Left hindlimb (tissue), 1 donor: ENCODE data around the gene COX17.

Experiments used
- DNase-seq: peaks from one replicate; pipeline ENCODE4 v3.0.0-alpha.2; 2018

COX17 gene

DNA sequence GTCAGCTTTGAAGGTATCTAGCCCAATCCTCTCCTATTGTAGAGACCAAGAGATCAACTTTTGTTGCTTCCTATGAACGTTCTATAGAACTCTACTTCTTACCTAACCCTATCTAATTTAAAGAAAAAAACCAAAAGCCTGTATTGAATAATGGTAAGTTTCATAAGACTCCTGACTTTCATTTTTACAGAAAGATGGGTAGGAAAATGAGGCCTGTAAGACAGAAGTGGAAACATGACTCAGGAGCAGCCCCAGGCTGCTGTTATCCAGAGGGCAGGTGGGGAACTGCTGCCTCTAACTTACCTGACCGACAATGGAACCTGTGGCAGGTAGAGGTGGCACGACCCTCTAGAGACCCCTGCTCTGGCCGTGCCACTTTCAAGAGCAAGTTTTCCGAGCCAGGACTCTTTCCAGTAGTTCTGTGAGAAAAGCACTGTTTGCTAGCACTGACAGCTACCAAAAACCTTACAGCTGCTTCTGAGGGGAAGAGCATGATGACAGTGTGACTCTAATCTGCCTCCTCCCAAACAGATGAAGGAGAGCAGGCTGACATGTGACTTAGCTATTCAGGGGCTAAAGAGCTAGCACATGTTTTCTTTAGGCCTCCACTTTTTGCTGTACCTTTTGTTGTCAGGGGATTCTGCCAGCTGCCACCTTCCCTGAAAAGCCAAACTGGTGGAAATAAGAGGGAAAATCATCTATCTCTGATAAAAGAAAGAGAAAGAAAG is 34.3 kb downstream of the COX17 start:
- no peak for DNase-seq

DNA sequence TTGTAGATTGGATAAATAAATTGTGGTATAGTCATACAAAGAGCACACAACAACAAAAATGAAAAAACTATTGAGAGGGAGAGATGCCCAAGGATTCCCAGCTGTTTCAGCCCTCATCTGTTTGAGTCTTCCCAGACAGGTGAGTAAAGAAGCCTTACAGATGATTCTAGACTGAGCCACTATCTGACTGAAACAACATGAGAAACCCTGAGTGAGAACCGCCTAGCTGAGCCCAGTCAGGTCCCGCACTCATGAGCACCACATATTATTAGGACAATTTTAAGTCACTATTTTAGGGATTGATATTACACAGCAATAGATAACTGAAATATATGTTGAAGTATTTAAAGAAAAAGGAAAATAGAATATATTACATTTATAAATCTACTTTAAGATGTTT is 35.8 kb downstream of the COX17 start:
- no peak for DNase-seq

DNA sequence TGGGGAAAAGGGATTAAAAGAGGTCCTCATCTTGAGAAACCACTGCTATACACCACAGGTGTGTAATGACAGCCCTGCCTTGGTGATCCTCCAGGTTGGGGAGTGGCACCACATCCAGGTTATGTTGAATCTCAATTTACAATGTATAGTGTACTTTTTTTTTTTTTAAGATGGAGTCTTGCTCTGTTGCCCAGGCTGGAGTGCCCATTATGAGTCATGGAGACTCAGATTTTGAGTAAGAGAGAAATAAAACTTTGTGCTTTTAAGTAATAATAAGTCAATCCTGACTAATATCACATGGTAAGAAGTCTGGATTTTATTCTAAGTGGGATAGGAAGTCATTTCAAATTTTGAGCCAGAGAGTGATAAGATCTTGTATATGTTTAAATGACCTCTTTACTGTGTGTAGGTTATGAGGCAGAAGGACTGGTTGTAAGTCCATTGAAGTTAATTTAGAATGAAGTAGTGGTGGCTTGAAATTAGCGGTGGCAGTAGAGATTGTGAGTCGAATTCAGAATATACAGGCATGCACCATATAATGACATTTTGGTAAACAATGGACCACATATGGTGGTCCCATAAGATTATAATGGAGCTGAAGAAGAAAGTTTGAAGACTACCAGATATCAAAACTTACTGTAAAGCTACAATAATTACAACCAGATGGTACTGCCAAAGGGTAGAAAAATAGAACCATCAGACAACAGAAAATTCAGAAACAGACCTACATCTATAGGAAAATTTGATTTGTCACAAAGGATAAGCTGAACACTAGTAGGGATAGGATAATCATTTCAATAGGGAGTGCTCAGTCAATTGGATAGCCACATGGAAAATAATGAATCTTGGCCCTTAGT is 37.5 kb downstream of the COX17 start:
- no peak for DNase-seq

DNA sequence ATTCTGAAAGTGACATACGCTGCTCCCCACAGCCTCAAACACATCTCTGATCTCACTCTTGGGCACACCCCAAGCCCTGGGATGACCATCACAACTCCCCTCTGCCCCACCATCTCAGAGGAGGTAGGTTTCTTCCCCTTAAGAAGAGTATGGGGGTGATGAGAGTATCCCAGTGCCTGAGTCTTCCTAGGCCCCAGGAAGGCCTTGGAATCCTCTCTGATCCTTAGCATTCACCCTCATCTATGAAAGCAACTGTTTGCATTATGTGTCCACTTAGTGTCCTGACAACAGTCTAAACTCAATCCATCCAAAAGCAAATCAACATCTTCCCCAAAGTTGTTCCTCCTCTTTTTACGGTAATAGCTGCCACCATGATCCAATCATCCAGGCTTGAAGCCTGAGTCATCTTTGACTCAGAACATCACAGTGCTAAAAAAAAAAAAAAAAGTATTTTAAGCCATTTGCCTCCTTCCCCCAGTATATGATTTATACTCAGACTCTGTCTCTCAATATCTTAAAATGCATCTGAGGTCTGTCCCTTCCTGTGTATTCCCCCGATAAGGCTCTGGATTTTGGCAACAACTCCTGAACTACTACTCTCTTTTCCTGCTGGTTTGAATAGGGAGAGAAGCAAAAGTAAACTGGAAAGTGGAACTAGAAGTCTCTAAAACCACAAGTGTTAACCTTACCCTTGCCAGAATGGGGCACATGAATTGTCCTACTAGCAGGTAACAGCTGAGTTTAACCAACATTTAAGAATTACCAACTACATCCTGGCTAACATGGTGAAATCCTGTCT is 39.3 kb downstream of the COX17 start:
- no peak for DNase-seq

DNA sequence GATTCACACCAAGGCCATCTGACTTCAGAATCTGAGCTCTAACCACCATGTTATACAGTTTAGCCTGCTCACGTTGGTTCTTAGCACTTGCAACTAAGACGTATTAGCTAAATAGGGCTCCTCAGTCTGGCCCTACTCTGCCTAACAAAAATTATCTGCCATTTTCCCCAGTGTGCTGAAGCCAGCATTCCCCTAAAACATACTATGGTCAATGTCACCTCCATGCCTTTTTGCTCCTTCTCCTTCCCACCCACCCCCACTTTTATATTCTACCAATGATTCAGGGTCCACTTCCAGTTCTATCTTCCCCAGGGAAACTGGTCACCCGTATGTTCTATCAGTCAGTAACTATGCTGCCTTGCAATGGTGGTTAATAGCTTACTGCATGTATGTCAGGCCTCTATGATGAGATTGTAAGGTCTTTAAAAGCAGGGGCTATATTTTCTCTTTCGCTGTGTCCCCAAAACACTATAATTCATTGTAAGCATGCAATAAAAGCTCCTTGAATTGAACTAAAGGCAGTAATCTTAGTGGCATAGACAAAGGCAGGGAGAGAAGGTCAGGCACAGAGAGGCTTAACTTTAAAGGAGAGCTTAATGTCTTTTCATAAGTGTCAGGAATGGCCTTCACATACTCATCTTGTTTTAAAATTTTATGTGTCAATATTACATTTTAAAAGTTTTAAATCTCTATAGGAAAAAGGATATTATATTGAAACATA is 40.2 kb downstream of the COX17 start:
- no peak for DNase-seq

DNA sequence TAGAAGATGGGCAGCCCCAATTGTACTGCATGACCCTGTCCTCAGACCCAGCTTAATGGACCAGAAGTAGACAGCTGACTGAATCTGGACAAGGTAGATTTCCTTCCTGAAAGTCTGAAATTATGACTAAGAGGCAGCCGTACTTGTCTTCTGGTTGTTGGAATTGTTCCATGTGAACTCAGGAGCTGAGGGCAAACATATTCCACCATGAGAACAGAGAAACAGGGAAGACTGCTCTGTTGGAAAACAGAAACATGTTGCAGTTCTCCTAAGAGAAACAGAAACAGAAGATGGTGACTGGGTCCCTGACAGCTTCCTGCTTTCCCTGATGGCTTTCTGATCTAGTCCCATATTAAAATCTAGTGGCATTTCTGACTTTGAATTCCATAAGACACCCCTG is 41.0 kb downstream of the COX17 start:
- DNase-seq: no peak

DNA sequence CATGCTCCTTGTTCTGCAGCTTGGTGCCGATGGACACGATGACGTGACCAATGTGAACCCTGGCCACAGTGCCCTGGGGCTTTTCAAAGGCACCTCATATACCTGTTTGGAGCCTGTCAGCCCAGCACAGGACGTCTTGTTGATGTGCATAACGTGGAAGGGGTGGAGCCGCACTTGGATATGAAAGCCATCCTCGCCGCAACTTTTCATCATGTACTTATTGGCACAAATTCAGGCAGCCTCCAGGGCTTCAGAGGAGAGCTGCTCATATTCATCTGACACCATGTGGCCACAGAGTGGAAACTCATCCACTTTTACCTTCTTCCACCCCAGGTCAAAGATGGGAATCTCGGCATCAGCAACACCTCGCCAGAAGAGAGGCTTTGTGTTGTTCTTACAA is 41.5 kb downstream of the COX17 start:
- no peak for DNase-seq

DNA sequence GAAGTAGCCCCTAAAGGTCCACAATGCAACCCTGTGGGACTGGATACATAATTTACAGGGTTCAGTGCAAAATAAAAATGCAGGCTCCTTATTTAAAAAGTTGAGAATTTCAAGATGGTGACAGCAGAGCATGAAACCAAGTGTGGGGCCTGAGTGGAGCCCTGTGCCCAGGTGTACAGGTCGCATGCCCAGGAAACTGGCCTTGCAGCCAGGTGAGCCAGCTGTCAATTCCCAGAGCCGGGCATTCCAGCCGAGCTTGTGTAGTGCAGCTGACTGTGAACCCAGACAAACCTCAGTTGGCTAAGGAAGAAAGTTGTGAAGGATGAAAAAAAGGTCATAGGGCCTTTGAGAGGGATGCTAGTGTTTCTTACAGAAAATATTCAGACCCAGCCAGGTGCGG is 44.4 kb downstream of the COX17 start:
- DNase-seq: no peak

DNA sequence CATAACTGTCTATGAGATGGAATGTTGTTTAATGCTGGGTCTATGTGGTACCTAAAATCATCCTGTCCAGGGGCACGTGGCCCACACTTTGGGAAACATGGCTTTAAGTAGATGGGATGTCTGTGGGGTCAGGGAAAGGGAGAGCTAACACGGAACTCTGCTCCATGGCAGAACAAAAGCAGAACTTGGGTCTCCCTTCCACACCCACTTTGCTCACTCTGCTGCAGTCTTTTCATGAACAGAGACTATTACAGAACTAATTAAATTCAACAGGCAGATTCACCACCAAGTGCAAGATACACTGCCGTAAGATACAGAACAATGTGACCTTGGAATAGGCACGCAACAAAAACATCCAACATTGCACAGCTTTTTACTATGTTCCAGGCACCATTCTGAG is 45.0 kb downstream of the COX17 start:
- DNase-seq: no peak

DNA sequence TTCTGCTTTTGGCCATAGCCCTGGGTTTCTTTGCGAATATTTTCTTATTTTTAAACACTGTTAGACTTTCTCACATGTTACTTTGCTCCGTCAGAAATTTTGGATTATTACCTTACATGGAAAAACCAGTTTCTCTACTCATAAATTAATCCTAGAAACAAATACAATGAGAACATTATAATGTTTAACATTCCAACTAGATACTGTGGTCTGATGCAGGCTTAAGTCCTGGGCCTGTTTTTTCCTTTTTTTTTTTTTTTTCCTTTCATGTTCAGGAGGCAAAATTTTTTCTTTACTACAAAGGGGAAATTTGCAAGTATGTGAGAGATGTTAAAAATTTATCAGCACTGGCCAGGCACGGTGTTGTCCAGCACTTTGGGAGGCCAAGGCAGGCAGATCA is 45.7 kb downstream of the COX17 start:
- no peak for DNase-seq

DNA sequence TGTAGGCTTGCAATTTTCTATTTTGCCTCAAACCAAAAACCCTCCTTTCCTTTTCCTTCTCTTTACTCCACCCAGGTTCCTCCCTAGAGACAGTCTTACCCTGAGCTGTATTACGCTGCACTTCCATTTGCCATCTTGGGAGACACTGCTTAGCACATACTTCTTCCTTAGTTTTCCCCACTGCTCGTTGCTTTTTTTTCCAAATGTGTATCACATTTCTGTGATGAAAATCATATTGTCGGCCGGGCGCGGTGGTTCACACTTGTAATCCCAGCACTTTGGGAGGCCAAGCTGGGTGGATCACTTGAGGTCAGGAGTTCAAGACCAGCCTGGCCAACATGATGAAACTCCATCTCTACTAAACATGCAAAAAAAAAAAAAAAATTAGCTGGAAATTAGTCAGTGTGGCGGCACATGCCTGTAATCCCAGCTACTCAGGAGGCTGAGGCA is 46.3 kb downstream of the COX17 start:
- DNase-seq: no peak

DNA sequence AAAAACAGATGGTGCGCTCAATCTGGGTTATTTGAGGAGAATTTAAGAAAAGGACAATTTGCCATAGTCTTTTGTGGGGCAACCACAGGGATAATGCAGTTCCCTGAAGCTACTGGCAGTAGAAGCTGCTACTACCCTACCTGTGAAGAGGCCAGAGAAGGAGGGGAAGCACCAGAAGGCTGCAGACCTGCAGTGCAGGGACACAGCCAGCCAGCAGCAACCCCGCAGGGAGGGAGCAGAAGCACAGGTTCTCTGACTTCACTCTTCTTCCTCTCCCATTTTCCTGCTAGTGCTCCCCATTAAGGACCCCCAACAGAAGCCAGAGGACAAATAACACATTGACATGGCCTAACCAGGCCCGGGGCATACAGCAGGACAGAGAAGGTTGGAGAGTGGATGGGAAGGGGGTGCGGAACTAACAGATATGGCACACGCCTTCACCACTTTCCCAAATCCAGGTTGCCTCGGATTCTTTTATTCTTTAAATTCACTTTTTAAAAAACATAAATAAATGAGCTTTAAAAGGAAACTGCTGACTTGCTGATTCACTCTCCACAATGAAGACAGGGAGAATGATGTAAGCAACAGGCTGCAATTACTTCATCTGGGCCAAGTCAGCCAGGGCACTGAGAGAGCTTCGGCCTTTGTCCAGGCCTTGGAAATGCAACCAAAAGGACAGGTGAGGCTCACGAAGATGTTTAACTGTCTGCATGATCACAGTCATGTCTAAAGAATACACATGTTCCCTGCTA is 46.9 kb downstream of the COX17 start:
- no peak for DNase-seq

DNA sequence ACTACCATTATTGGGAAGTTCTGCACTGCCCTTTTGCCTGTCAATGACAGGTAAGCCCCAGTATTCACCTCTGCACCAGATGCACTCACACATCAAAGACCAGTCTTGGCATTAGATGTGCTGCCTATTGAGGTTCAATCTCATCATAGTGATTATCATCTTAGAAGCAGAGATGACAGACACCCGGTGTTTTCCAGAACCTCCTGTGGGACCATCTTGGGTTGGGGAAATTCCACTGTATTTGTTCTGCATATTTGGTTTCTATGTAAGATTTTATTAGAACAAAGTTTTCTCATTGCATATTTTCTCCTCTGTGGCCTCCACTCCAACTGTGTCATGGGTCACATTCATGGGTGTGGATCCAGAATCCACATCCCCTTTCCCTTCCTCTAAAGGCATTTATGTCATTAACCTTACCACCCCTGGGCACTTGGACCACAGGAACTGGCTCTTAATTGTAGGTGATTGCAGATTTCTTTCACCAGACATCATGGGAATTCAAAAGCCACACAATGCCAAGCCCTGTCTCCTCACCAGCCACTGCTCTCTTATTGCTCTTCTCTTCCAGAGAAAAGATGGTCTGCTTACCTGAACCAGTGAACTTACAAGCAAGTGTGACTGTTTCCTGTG is 48.3 kb downstream of the COX17 start:
- DNase-seq: no peak

DNA sequence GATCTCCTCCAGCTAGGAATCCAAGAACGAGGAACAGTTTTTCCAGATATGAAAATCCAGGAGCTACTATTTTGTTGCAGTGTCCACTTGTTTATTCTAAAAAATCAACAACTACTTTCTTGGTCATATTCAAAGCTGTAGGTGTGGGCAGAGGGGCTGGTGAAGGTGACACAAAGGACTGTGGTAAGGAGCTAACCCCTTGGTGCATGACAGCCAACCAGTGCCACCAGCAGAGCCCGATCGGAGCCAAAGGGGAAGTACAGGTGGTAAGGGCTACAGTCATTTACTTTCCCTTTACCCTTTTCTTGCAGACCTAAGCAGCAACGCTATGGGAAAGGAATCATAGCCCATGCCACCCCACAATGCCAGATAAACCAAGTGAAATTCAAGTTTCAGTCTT is 48.8 kb downstream of the COX17 start:
- no peak for DNase-seq

DNA sequence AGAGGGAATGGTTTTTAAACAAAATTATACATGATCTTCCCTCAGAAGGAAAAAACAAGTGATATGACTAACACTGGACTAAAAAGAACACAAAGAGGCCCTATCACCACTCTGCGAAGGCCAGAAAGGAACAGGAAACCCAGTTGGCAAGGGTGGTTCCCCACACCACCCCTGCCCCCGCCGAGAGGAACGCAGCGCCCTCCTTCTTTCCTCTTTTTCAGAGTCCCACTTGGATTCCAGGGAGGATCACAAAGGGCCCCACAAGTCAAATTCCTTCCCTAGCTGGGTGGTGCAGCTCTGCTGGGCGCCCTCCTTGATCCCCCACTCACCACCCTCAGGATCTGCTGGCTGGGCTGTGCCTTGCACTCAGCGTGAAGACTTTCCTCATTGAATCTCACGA is 49.7 kb downstream of the COX17 start:
- DNase-seq: no peak

DNA sequence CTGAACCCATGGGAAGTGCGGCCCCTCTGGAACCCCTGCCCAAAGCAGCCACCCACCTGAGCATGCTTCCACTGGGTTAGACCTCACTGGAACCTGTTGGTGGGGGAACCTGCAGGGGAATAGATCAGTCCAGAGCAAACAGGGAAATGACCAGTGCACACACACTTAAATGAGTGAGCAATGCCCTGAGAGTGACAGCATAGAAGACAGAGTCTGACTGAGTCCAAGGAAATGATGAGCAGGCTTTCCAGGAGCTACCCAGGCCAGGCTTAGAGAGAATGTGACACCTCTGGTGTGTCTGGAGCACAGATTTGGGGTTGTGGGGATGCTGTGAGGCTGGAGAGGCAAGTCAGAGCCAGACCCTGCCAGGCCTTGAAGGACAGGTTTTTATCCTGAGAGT is 51.0 kb downstream of the COX17 start:
- DNase-seq: no peak

DNA sequence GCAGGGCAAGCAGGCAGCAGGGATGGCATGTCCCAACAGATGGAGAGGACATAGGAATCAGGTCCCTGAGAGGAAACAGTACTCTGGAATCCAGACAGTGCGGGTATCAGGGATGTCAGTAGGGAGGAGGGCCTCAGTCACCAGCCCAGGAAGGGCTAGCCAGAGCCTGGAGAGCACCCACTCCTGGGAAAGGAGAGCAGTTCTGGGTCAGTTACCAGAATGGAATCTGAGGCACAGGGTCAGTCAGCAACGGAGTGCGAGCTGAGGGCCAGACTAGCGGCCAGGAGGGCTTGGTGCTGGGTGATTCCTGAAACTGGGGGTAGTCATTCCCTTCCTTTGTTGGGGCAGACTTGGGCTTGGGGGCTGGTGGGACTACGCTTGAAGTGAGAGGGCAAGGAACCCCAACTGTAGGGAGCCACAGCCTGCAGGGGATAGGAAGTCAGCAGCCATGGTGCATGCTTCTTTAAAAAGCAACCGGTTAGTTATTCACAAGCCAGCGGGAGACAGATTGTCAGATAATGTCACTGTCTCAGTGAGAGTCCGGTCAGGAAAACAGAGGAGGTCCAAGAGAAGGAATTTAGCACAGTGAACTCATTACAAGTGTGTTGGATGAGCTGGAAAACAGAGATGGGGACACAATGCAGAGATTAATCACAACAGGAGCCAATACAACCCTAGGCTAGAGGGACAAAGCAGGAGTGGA is 51.6 kb downstream of the COX17 start:
- no peak for DNase-seq

DNA sequence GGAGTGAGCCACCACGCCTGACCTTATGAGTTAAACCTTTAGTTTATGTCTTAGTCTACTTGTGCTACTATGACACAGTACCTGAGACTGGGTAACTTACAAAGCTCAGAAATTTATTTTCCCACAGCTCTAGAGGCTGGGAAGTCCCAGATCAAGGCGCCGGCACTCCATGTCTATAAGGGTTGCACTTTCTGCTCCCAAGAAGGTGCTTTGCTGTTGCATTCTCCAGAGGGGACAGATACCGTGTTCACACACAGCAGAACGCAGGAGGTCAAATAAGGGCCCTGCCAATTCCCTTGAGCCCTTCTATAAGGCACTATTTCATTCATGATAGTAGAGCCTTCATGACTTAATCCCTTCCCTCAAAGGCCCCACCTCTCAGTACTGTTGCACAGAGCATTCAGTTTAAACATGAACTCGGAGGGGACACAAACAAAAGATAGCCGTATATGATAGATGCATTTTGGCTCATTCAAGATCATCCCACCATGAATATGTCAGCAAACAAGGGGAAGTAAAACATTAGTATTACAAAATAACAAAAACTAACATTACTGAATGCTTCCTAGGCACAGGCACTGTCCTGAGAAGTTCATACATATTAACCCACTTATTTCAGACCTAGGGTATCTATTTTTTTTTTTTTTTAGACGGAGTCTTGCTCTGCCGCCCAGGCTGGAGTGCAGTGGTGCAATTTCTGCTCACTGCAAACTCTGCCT is 53.0 kb downstream of the COX17 start:
- no peak for DNase-seq

DNA sequence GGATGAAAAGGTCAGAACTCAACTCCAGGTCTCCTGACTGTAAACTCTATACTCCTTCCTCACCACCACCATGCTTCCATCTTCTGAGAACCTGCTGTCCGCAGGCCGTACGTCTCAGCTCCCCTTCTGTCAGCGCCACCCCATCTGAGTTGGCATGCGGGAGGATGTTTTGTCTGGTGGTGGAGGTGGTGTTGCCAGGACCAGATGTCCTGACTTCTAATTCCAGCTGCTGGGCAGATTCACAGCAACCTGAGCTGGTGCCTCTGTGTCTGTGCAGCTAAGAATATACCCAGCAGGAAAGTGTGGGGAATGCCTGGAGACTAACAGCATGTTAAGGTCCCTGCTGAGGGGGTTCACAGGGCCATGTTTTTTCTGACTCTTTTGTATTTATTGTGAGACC is 56.3 kb downstream of the COX17 start:
- DNase-seq: no peak
